ENCODE measurements around the gene FAM171A1.

DNA sequence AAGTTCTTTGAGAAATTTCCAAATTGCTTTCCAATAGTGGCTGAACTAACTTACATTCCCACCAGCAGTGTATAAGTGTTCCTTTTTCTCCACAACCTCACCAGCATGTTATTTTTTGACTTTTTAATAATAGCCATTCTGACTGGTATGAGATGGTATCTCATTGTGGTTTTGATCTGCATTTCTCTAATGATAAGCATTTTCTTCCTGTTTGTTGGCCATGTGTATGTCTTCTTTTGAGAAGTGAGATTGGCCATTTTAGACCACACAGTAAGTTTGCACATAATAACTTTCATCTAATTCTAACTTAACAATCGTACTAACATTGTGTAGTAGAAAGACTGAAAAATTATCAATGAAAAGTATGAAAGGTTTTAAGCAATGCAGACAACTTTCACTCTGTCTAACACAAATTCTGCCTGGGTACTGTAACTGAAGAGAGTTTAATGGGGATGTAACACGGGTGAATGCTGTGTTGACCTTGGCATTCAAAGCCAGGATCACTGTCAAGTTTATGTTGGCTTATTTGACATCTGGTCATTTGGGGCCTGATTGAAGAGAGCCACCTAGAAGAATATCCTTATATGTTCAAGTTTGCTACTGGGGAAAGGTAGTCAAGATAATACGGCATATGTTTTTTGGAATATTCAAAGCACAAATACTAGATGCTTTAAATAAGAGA lies 50.4 kb downstream of the FAM171A1 start:
- TF ChIP-seq POLR2AphosphoS5 (IDR thresholded peaks at IDR 0.05; ENCODE audit: low read depth, low read length), result no peak
- TF ChIP-seq, protein P1, sequence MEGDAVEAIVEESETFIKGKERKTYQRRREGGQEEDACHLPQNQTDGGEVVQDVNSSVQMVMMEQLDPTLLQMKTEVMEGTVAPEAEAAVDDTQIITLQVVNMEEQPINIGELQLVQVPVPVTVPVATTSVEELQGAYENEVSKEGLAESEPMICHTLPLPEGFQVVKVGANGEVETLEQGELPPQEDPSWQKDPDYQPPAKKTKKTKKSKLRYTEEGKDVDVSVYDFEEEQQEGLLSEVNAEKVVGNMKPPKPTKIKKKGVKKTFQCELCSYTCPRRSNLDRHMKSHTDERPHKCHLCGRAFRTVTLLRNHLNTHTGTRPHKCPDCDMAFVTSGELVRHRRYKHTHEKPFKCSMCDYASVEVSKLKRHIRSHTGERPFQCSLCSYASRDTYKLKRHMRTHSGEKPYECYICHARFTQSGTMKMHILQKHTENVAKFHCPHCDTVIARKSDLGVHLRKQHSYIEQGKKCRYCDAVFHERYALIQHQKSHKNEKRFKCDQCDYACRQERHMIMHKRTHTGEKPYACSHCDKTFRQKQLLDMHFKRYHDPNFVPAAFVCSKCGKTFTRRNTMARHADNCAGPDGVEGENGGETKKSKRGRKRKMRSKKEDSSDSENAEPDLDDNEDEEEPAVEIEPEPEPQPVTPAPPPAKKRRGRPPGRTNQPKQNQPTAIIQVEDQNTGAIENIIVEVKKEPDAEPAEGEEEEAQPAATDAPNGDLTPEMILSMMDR (IDR thresholded peaks at IDR 0.05), result no peak
- TF ChIP-seq, protein P2, sequence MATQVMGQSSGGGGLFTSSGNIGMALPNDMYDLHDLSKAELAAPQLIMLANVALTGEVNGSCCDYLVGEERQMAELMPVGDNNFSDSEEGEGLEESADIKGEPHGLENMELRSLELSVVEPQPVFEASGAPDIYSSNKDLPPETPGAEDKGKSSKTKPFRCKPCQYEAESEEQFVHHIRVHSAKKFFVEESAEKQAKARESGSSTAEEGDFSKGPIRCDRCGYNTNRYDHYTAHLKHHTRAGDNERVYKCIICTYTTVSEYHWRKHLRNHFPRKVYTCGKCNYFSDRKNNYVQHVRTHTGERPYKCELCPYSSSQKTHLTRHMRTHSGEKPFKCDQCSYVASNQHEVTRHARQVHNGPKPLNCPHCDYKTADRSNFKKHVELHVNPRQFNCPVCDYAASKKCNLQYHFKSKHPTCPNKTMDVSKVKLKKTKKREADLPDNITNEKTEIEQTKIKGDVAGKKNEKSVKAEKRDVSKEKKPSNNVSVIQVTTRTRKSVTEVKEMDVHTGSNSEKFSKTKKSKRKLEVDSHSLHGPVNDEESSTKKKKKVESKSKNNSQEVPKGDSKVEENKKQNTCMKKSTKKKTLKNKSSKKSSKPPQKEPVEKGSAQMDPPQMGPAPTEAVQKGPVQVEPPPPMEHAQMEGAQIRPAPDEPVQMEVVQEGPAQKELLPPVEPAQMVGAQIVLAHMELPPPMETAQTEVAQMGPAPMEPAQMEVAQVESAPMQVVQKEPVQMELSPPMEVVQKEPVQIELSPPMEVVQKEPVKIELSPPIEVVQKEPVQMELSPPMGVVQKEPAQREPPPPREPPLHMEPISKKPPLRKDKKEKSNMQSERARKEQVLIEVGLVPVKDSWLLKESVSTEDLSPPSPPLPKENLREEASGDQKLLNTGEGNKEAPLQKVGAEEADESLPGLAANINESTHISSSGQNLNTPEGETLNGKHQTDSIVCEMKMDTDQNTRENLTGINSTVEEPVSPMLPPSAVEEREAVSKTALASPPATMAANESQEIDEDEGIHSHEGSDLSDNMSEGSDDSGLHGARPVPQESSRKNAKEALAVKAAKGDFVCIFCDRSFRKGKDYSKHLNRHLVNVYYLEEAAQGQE (IDR thresholded peaks at IDR 0.05; ENCODE audit: insufficient read depth in 1 of 2, low read depth in 2 of 2, low read length in 1 of 2), result no peak
- TF ChIP-seq SIN3A (IDR thresholded peaks at IDR 0.05; ENCODE audit: borderline replicate concordance, insufficient read depth, low read depth, low read length), result no peak
- no peak for TF ChIP-seq TCF7L2 (IDR thresholded peaks at IDR 0.05; ENCODE audit: low read depth, low read length)
